LNCAP (cell line): ENCODE measurements around the gene NEMP2.

Experiments
- TF ChIP-seq, protein P1 (sequence below): fragments of 450-650 bp; IDR thresholded peaks from 2 replicates; pipeline ENCODE4 v1.5.1; 2017; ENCODE audit warnings: mild to moderate bottlenecking

NEMP2 gene

DNA sequence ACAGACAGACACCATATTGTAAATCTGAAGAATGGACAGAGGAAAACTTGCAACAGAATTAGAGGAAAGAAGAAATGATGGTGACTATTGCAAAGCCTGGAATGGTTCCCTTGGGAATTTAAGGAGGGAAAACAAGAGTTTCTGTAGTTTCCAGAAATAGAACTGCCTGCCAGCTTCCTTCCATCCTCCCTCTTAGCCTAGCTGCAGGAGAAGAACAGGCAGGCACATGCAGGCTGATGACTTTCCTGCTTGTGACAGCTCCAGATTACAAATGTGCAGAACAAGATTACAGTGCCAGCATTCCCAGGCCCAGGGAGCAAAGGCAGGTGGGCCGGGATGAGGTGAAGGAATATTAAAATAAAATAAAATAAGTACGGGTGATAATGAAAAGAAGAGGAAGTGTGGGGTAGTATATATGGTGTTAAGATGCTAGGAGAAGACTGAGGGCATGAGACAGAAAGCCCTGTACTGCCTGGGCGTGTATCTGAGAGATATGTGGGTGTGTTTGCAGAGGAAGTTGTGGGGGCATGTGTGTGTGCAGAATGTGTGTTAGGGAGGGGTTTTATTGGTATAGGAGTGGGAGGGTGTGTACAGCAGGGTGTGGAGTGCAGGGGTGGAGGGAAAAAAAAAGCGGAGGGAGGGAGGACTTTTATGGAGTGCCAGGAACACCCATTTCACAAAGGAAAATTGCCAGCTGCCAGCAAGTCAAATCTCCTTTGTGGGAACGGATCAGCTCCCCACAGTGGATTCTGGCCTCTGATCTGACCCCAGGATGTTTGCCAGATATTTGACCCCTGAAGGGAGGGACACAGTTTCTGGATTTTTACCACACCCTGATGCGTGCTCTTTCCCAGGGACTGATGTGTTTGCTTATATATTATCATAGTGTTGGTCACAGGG is 43.9 kb upstream of the NEMP2 start:
- TF ChIP-seq, protein P1, sequence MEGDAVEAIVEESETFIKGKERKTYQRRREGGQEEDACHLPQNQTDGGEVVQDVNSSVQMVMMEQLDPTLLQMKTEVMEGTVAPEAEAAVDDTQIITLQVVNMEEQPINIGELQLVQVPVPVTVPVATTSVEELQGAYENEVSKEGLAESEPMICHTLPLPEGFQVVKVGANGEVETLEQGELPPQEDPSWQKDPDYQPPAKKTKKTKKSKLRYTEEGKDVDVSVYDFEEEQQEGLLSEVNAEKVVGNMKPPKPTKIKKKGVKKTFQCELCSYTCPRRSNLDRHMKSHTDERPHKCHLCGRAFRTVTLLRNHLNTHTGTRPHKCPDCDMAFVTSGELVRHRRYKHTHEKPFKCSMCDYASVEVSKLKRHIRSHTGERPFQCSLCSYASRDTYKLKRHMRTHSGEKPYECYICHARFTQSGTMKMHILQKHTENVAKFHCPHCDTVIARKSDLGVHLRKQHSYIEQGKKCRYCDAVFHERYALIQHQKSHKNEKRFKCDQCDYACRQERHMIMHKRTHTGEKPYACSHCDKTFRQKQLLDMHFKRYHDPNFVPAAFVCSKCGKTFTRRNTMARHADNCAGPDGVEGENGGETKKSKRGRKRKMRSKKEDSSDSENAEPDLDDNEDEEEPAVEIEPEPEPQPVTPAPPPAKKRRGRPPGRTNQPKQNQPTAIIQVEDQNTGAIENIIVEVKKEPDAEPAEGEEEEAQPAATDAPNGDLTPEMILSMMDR = no peak

DNA sequence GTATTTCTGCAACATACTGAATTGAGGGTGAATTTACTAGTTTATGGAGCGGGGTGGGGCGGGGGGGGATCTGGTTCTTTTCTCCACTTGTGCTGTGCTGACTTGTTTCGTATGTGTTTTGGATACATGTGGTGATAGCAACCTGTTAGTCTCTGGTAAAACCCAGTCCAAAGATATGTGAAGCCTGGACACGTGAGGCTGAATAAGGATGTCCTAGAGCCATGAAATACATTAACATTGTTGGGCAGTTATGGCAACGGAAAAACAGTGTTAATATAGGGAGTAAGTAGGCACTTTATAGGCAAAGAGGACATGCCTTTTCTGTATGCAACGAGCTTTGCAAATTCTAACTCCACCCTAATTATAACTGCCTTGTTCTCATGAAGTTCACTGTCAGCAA is 42.1 kb upstream of the NEMP2 start:
- TF ChIP-seq, protein P1 = no peak

DNA sequence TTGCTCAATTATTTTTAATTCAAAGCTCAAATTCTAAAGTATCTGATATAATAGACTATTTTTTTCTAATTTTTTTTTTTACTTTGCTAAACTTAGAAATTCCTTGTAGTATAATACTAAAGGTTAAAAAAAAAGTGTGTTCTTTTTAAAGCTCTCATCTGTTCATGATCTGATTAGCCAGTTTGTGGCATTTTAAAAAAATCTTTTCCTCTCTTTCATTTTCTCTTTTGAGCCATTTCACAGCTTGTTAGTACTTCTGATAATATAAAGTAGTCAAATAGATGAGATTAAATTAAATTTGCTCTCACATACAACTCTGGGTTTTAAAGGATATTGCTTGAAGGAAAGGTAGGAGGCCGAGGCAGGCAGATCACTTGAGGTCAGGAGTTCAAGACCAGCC is 40.7 kb upstream of the NEMP2 start:
- TF ChIP-seq, protein P1 = no peak

DNA sequence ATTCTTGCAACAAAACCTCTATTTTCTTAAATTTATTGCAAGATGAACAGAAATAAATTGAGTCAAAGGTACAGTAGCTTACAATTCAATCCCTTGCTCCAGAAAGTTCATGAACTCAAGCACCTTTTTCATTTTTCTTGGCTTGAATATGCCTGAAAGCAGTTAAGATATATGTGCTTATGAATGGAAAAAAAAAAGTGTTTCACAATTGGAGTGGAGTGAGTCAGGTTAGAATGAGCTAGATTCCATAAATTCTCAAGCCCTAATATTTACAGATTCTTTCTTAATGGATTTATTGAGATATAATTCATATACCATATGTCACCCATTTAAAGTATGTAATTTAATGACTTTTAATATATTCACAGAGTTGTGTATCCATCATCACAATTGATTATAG is 39.6 kb upstream of the NEMP2 start:
- TF ChIP-seq, protein P1 = no peak

DNA sequence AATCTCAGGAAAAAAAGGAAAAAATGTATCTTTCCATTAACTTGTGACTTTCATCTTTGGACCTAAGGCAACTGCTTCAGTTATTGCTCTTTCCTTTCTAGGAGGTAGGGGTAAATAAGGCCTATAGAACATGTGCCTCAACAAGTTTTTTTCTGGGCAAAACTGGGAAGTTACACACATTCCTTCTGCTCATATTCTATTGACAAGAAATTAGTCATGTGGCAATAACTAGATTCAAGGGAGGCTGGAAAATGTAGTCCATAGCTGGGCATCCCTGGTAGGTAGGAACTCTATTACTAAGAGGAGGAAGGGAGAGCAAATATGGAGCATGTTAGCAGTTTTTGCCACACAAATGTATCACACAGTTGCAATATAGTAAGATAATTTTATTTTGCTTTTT is 37.7 kb upstream of the NEMP2 start:
- TF ChIP-seq, protein P1 = no peak

DNA sequence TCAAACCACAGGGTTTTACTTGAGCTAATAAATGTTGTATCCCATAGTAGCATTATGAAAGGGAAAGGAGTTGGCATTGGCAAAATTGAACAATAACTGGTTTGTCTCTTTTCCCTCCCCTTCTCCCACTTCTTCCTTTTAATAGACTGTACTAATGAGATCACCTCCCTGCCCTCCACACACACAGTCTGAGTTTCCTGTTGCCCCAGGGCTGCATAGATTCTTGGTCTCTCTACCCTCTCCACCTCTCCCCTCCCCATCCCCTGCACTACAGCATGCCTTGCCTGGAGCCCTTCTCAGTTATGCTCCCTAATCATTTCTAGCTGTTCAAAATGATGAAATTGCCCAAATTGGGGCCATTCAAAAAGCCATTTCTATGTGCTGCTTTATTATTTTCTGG is 37.2 kb upstream of the NEMP2 start:
- TF ChIP-seq, protein P1 = no peak

DNA sequence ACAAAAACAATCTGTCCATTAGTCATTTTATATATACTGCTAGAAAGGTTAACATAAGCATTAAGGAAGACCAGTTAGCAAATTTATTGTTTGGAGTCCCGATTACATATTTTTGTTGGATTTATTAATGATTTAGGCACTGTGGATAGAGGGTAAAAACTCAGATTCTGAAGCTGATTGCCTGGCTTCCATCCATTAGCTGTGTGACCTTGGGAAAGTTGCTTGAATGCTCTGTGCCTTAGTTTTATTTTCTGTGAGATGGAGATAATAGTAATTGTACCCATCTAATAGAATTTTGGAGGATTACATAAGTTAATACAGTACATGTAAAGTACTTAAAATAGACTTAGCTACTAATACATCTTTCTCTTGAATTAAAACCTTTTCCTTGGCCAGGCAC is 36.3 kb upstream of the NEMP2 start:
- TF ChIP-seq, protein P1 = no peak
